ENCODE data around the gene KCNN3. TPM values are rescaled to one million over a fixed set of nuclear protein-coding genes. Genes with fewer than 3 reads are reported as not detected.

Gene KCNN3
- polyA plus RNA-seq, 1 donor from 2014 or later: 2.2 TPM

- H3F3A ChIP-seq (ENCODE audit: insufficient read depth, low read length, poor library complexity, severe bottlenecking): no peaks in the 10 kb centered on the region
- H3K9ac ChIP-seq (ENCODE audit: low read length): no peak overlapping the region
- TF ChIP-seq SMC3 (conservative IDR thresholded peaks at IDR 0.05; ENCODE audit: poor library complexity): no peak
- no peak for TF ChIP-seq RAD21 (conservative IDR thresholded peaks at IDR 0.05)
- no peak for TF ChIP-seq POLR2AphosphoS5 (IDR thresholded peaks at IDR 0.05)
- no peak for TF ChIP-seq MXI1 (conservative IDR thresholded peaks at IDR 0.05; ENCODE audit: poor library complexity, severe bottlenecking)
- no peak for TF ChIP-seq EP300 (conservative IDR thresholded peaks at IDR 0.05; ENCODE audit: poor library complexity, severe bottlenecking)
- TF ChIP-seq REST (IDR thresholded peaks at IDR 0.05; ENCODE audit: borderline replicate concordance): no peak
- no peak for TF ChIP-seq TAF1 (IDR thresholded peaks at IDR 0.05; ENCODE audit: low read depth)
- no peak for TF ChIP-seq CTCF (IDR thresholded peaks at IDR 0.05; ENCODE audit: poor library complexity, severe bottlenecking)
- no peak for TF ChIP-seq EZH2 (IDR thresholded peaks at IDR 0.05; ENCODE audit: borderline replicate concordance, insufficient read depth, low read length, poor library complexity, severe bottlenecking)
- H3K9me2 ChIP-seq (ENCODE audit: insufficient read depth, low read length): no peaks in the 10 kb centered on the region
- H3K27ac ChIP-seq (ENCODE audit: low read length): no peak overlapping the region
- H3K36me3 ChIP-seq (ENCODE audit: insufficient read depth, low read length): no peaks in the 10 kb centered on the region
- H2AFZ ChIP-seq (ENCODE audit: low read depth, low read length): no peak overlapping the region
- H3K4me3 ChIP-seq (ENCODE audit: low read length): no peak overlapping the region
- H3K4me2 ChIP-seq (ENCODE audit: low read length): no peak overlapping the region
- H3K9me3 ChIP-seq (ENCODE audit: low read length): no peaks in the 10 kb centered on the region
- H4K20me1 ChIP-seq (ENCODE audit: insufficient read depth): no peaks in the 10 kb centered on the region
- H3K79me2 ChIP-seq (replicated peaks; ENCODE audit: insufficient read depth, low read length): no peaks in the 10 kb centered on the region
- no peaks in the 10 kb centered on the region for H3K27me3 ChIP-seq (ENCODE audit: insufficient read depth, low read depth, low read length)
Observed at GRCh38 chr1:154741741-154742495, 128.2 kb downstream of the KCNN3 start.

- Histone ChIP-seq H4K20me1 (ENCODE audit: insufficient read depth) (no peaks in the 10 kb centered on the region), H2AFZ (ENCODE audit: low read depth, low read length) (no peak overlapping the region), H3K9me3 (ENCODE audit: low read length) (no peaks in the 10 kb centered on the region), H3K9me2 (ENCODE audit: insufficient read depth, low read length) (no peaks in the 10 kb centered on the region), H3K79me2 (replicated peaks; ENCODE audit: insufficient read depth, low read length) (no peaks in the 10 kb centered on the region), H3K27me3 (ENCODE audit: insufficient read depth, low read depth, low read length) (no peaks in the 10 kb centered on the region), H3K4me3 (ENCODE audit: low read length) (no peak overlapping the region), H3K4me2 (ENCODE audit: low read length) (no peak overlapping the region), H3F3A (ENCODE audit: insufficient read depth, low read length, poor library complexity, severe bottlenecking) (no peaks in the 10 kb centered on the region), H3K36me3 (ENCODE audit: insufficient read depth, low read length) (no peaks in the 10 kb centered on the region), H3K27ac (ENCODE audit: low read length) (no peak overlapping the region), H3K9ac (ENCODE audit: low read length) (no peak overlapping the region)
- no peak for TF ChIP-seq POLR2AphosphoS5 (IDR thresholded peaks at IDR 0.05)
- TF ChIP-seq EZH2 (IDR thresholded peaks at IDR 0.05; ENCODE audit: borderline replicate concordance, insufficient read depth, low read length, poor library complexity, severe bottlenecking): no peak
- TF ChIP-seq RAD21 (conservative IDR thresholded peaks at IDR 0.05): no peak
- no peak for TF ChIP-seq EP300 (conservative IDR thresholded peaks at IDR 0.05; ENCODE audit: poor library complexity, severe bottlenecking)
- no peak for TF ChIP-seq CTCF (IDR thresholded peaks at IDR 0.05; ENCODE audit: poor library complexity, severe bottlenecking)
- TF ChIP-seq TAF1 (IDR thresholded peaks at IDR 0.05; ENCODE audit: low read depth): no peak
- TF ChIP-seq MXI1 (conservative IDR thresholded peaks at IDR 0.05; ENCODE audit: poor library complexity, severe bottlenecking): no peak
- TF ChIP-seq SMC3 (conservative IDR thresholded peaks at IDR 0.05; ENCODE audit: poor library complexity): no peak
- no peak for TF ChIP-seq REST (IDR thresholded peaks at IDR 0.05; ENCODE audit: borderline replicate concordance)
Observed at GRCh38 chr1:154741327-154741726, 128.8 kb downstream of the KCNN3 start.
